Endothelial cell of umbilical vein (primary cell): ENCODE data around the gene C22orf23. TPM values are rescaled to one million over a fixed set of nuclear protein-coding genes. Genes with fewer than 3 reads are reported as not detected.

Experiments
- BruUV-seq: library from RNA; stranded (reverse); fragments of 400-500 nt; replicated peaks from 2 replicates; lab custom pipeline; 2021; lab: Mats Ljungman, UMichigan
- CTCF ChIA-PET: fragments of 300-600, 350-600 bp; sonication (Branson Sonifier 250); formaldehyde crosslinking; loops from one replicate; lab custom pipeline; 2021; ENCODE audit warnings: antibody characterized with exemption, inconsistent platforms; lab: Charles Lee
- POLR2A ChIA-PET: fragments of 300-600, 350-600 bp; sonication (Branson Sonifier 250); formaldehyde crosslinking; loops from one replicate; lab custom pipeline; 2021; ENCODE audit warnings: antibody characterized with exemption, inconsistent platforms; lab: Charles Lee
- DNase-seq: peaks from one replicate; pipeline ENCODE4 v3.0.0-alpha.2; 2011; ENCODE audit warnings: low read depth, low spot score
- FAIRE-seq: peaks from 2 replicates; lab custom pipeline; 2011; peaks lifted over from hg19 to GRCh38; lab: Jason Lieb, UNC
- H2AFZ ChIP-seq: 2 replicates; pipeline ENCODE4 v1.6.0; 2012; ENCODE audit warnings: low read depth, low read length, control low read depth, inconsistent platforms
- H3K27ac ChIP-seq: 2 replicates; pipeline ENCODE4 v1.5.1; 2011; ENCODE audit warnings: low read depth, mild to moderate bottlenecking, control low read depth, low read length, moderate library complexity; ENCODE audit not compliant: insufficient read depth
- H3K27me3 ChIP-seq, 2 experiments: 2 replicates each; pipeline versions ENCODE4 v1.6.0 to v1.6.1; 2011; ENCODE audit warnings: low read length in 2 of 2, mixed read lengths in 1 of 2; ENCODE audit not compliant: control insufficient read depth in 2 of 2, insufficient read depth in 2 of 2
- H3K36me3 ChIP-seq, 2 experiments: 2 replicates in 1 of 2; 3 replicates in 1 of 2; pipeline ENCODE4 v1.5.1; 2011; ENCODE audit warnings: low read length in 2 of 2, mild to moderate bottlenecking in 1 of 2, moderate library complexity in 1 of 2; ENCODE audit not compliant: control insufficient read depth in 2 of 2, insufficient read depth in 2 of 2; ENCODE audit errors: extremely low read depth in 1 of 2
- H3K4me1 ChIP-seq: 3 replicates; pipeline ENCODE4 v1.5.1; 2011; ENCODE audit warnings: mild to moderate bottlenecking, low read length; ENCODE audit not compliant: control insufficient read depth, insufficient read depth; ENCODE audit errors: extremely low read depth
- H3K4me2 ChIP-seq: 2 replicates; pipeline ENCODE4 v1.6.1; 2011; ENCODE audit warnings: low read length, control low read depth, mixed read lengths; ENCODE audit not compliant: insufficient read depth
- H3K4me3 ChIP-seq, 3 experiments: fragments of 200-600 bp in 1 of 3; sonication (generic), shearing (Covaris generic) in 1 of 3; replicated peaks in 1 of 3; 2 replicates each; pipeline ENCODE4 v1.5.1; 2011 to 2016; ENCODE audit warnings: control low read depth in 3 of 3, low read length in 3 of 3, mild to moderate bottlenecking in 2 of 3, inconsistent platforms in 1 of 3, low read depth in 1 of 3, moderate library complexity in 1 of 3; ENCODE audit not compliant: insufficient read depth in 1 of 3
- H3K79me2 ChIP-seq: 2 replicates; pipeline ENCODE4 v1.6.0; 2012; ENCODE audit warnings: low read length, inconsistent platforms; ENCODE audit not compliant: control insufficient read depth, insufficient read depth
- H3K9ac ChIP-seq: replicated peaks from 2 replicates; pipeline ENCODE3; 2011; ENCODE audit warnings: low read length, control low read depth; ENCODE audit not compliant: insufficient read depth; ENCODE audit errors: extremely low read depth
- H3K9me1 ChIP-seq: replicated peaks from 3 replicates; pipeline ENCODE4 v1.6.0; 2011; ENCODE audit warnings: mild to moderate bottlenecking, low read length; ENCODE audit not compliant: control insufficient read depth, insufficient read depth; ENCODE audit errors: extremely low read depth
- H3K9me3 ChIP-seq: replicated peaks from 2 replicates; pipeline ENCODE4 v1.5.1; 2012; ENCODE audit warnings: low read length, inconsistent platforms; ENCODE audit not compliant: control insufficient read depth, insufficient read depth
- H4K20me1 ChIP-seq: replicated peaks from 2 replicates; pipeline ENCODE3; 2011; ENCODE audit warnings: mild to moderate bottlenecking, low read length; ENCODE audit not compliant: control insufficient read depth, insufficient read depth; ENCODE audit errors: extremely low read depth
- CTCF ChIP-seq, 2 donors: IDR thresholded peaks; 1 replicate in 1 of 2; 2 replicates in 1 of 2; pipeline ENCODE4 v1.5.1; 2011; ENCODE audit warnings: low read length in 2 of 2, mild to moderate bottlenecking in 2 of 2, moderate library complexity in 2 of 2, control low read depth in 1 of 2, inconsistent platforms in 1 of 2, low read depth in 1 of 2; ENCODE audit not compliant: insufficient read depth in 1 of 2; ENCODE audit errors: extremely low read depth in 1 of 2
- EZH2 ChIP-seq: IDR thresholded peaks from 2 replicates; pipeline ENCODE4 v1.6.1; 2012; ENCODE audit warnings: borderline replicate concordance, low read depth, mild to moderate bottlenecking, moderate library complexity, low read length, inconsistent platforms; ENCODE audit not compliant: severe bottlenecking
- FOS ChIP-seq: IDR thresholded peaks from 2 replicates; pipeline ENCODE4 v1.6.1; 2011; ENCODE audit warnings: mild to moderate bottlenecking, low read length, moderate library complexity, borderline replicate concordance; ENCODE audit not compliant: insufficient read depth
- GATA2 ChIP-seq: IDR thresholded peaks from 2 replicates; pipeline ENCODE4 v1.7.0; 2011; ENCODE audit warnings: low read depth, mild to moderate bottlenecking, moderate library complexity, mixed read lengths, low read length; ENCODE audit not compliant: insufficient read length, insufficient read depth
- JUN ChIP-seq: IDR thresholded peaks from 2 replicates; pipeline ENCODE4 v1.6.1; 2011; ENCODE audit warnings: borderline replicate concordance, low read depth; ENCODE audit not compliant: insufficient read length, insufficient read depth
- MAX ChIP-seq: IDR thresholded peaks from 2 replicates; pipeline ENCODE4 v1.6.1; 2011; ENCODE audit not compliant: insufficient read depth, insufficient read length
- MYC ChIP-seq: IDR thresholded peaks from one replicate; pipeline ENCODE4 v1.6.1; 2011; ENCODE audit warnings: mild to moderate bottlenecking, low read depth, low read length
- POLR2A ChIP-seq: IDR thresholded peaks from 2 replicates; pipeline ENCODE4 v1.6.1; 2012; ENCODE audit warnings: low read depth, mild to moderate bottlenecking, control low read depth, low read length
- POLR2AphosphoS5 ChIP-seq: IDR thresholded peaks from 2 replicates; pipeline ENCODE4 v1.6.1; 2012; ENCODE audit warnings: low read depth, mild to moderate bottlenecking, control low read depth, low read length, moderate library complexity; ENCODE audit not compliant: insufficient read depth
- dilution Hi-C: fragments of 300-500 bp; cut with MboI; formaldehyde crosslinking; loops from one replicate; pipeline ENCODE4 v1.15.0; 2019; ENCODE audit warnings: low sequenced_read_pairs; ENCODE audit not compliant: extremely low pct_ligation_motif_present
- intact Hi-C: fragments of 100-400 bp; cut with micrococcal nuclease; formaldehyde crosslinking; loops from one replicate; pipeline ENCODE4 v1.10.0; 2022
- polyA plus RNA-seq, 4 experiments: library from polyadenylated mRNA; depleted of rRNA in 3 of 4; stranded (reverse) in 3 of 4; unstranded in 1 of 4; fragments of >200 nt; gene quantifications; 2 replicates each; pipeline versions ENCODE4 v1.2.1 to v1.2.3, GENCODE V29; 2011 to 2012; ENCODE audit warnings: missing spikeins in 1 of 4
- total RNA-seq: library from RNA; stranded (reverse); gene quantifications from 2 replicates; pipeline ENCODE4 v1.2.3, GENCODE V29; 2021

Gene C22orf23
- total and polyA plus RNA-seq, 2 donors (not counting 3 experiments of a cell fraction or from before 2014, with no cell fraction given) = 0.23 to 0.44 TPM

GRCh38 chr22:37943136-37943824 is 10.1 kb downstream of the C22orf23 start:
- Histone ChIP-seq H3K79me2 (no peaks in the 10 kb centered on the region), H3K4me3 (no peak overlapping the region), H3K27ac (no peak overlapping the region), H4K20me1 (no peaks in the 10 kb centered on the region), H3K27me3 (no peaks in the 10 kb centered on the region), H3K36me3 (peaks cover 9 to 23% of the 10 kb centered on the region in 2 experiments), H3K9me1 (no peaks in the 10 kb centered on the region), H2AFZ (no peak overlapping the region), H3K9me3 (no peaks in the 10 kb centered on the region), H3K9ac (no peak overlapping the region), H3K4me1 (peaks cover 5% of the 10 kb centered on the region), H3K4me2 (no peak overlapping the region)
- POLR2A ChIA-PET = interaction anchor here (0.6 kb wide), 1 partner anchor 9 kb away, joined by 6 read pairs; no protein-coding TSS in a partner anchor
- CTCF ChIA-PET = interaction anchor here (1.0 kb wide), 1 partner anchor 12 kb away, joined by 4 read pairs; no protein-coding TSS in a partner anchor
- no peak for TF ChIP-seq GATA2
- no peak for TF ChIP-seq MYC
- TF ChIP-seq JUN = no peak
- TF ChIP-seq FOS = no peak
- no peak for TF ChIP-seq CTCF (IDR thresholded peaks at IDR 0.05; ENCODE audit: extremely low read depth in 1 of 2, insufficient read depth in 1 of 2, low read depth in 1 of 2, low read length in 2 of 2)
- no peak for TF ChIP-seq POLR2A
- TF ChIP-seq MAX = no peak
- TF ChIP-seq EZH2 = no peak
- no peak for TF ChIP-seq POLR2AphosphoS5
- FAIRE-seq = no peak
- BruUV-seq = no TSS peak
- dilution Hi-C loops (no loop called here), intact Hi-C loops (no loop called here)
- DNase-seq = no peak
